ENCODE results near the gene LAPTM5.

GRCh38 chr1:30729901-30730300 lies 27.7 kb downstream of the LAPTM5 start:
- TF ChIP-seq CTCF (IDR thresholded peaks at IDR 0.05) (no peak), EZH2 (IDR thresholded peaks at IDR 0.05; ENCODE audit: borderline replicate concordance, insufficient read depth, low read depth, low read length, poor library complexity, severe bottlenecking) (no peak)

Measured in B cell (primary cell).